IPS-11a (cell line): ENCODE measurements around the gene KRTAP5-6.
A peak's percentile ranks its signal among the peaks of the same experiment; 100 is the strongest.
"Not testable (repeated sequence)": the region's sequence is repeated elsewhere in the genome, so short reads cannot be mapped to it uniquely, and the experiment has no call there.

Experiments used
- H3K4me3 ChIP-seq: one replicate; pipeline ENCODE4 v1.5.1; 2013; ENCODE audit warnings: low read depth, low read length, control low read depth

KRTAP5-6 gene

DNA sequence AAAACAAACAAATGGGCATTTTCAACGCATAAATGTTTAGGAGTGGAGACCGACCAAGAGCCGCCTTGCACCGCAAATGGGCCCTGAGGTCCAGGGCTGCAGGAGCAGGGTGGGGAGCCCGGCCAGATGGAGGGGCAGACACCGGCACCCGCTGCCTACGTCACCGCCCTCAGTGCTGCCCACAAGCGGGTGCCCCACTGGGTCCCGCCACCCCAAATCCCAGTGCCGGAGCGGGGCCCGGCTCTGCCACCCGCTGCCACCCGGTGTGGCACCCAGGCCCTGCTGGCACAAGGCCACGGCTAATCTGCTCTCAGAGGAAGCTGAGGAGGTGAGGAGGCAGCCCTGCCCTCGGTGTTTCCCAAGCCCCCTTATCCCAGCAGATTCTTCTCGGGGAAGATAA, 13.8 kb upstream of the KRTAP5-6 start:
- not testable (repeated sequence) for H3K4me3 ChIP-seq

DNA sequence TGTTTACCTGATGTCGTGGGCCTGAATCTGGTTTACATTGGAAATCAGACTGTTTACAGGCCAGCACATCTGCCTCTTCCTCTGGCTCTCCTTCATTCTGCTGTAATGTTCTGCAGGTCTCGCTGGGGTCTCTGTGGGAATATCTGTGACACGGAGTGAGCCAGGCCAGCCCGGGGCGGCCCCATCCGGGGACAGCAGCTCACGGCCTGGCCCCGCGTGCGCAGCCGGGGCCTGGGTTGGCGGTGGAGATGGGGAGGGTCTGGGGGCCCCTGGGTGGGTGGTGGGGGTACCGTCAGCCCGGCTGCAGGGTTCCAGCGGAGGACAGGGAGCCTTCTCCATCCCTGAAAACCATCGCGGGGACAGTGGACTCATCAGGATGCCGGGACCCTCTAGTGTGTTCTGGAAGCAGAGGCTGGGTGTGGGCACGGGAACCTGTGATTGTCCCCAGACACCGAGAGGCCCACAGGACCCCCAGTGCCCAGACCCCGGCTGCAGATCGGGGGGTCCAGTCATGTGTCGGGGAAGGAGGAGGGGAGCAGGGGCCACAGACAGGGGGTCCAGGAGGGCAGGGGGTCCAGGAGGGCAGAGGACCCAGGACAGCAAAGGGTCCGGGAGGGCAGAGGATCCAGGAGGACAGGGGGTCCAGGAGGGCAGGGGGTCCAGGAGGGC, 13.0 kb upstream of the KRTAP5-6 start:
- not testable (repeated sequence) for H3K4me3 ChIP-seq

GRCh38 chr11:1684886-1685874, 11.8 kb upstream of the KRTAP5-6 start:
- H3K4me3 ChIP-seq = not testable (repeated sequence)

DNA sequence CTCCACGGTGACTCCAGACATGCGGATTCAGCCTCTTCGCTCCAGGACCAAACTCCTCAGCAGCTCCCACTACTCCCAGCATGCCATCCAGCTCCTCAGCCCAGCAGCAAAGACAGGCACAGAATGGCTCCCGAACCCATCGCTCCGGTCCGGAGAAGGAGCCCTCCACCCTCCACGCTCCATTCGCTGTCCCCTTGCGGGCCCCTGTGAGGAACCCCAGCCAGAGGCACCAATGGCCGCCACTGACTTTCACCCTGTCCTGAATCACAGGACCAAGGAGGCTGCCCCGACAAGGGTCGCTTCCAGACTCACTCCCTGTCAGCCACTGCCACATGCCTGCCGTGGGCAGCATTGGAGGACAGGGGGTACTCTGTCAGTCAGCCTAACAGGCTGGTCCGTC, 10.8 kb upstream of the KRTAP5-6 start:
- not testable (repeated sequence) for H3K4me3 ChIP-seq

GRCh38 chr11:1688336-1688947, 8.6 kb upstream of the KRTAP5-6 start:
- H3K4me3 ChIP-seq = not testable (repeated sequence)

DNA sequence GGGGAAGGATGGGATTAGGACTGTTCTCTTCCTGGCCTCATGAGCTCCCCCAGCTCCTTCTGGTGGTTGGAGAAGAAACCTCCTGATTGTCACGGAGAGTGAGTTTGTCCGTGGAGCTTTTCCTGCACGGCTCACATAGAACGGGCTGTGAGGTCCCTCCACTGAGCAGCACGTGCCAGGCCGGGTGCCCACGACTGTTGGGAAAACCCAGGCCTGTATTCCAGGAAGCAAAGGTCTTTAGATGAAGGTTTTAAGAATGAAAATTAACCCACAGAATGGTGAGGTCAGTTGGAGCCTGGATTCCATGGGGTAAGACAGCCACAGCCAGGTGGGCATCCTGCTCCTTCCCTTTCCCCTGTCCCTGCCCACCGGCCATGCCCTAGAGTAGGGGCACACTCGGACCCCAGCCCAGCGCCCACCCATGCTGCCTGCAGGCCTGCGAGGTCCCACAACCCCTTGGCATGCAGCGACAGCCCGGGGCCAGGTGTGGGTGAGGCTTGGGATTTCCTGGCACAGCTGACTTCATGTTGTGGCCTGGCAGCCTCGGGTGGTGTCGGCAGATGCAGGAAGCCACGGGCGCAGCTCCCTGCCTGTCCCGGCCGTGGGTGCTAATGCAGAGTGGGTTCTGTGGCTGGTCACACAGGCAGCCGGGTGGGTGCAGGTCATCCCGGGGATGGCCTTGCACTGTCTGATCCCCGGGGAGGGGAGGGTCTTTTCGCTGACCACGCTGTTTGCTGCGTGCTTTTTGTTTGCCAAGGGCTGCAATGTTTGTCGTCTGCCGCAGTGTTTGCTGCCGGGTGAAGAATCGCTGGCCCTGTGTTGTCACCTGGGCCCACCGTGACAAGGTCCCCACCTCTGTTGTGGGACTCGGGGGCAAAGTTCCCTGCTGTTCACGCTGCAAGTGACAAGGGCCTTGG, 7.5 kb upstream of the KRTAP5-6 start:
- not testable (repeated sequence) for H3K4me3 ChIP-seq

GRCh38 chr11:1690167-1691025, 6.6 kb upstream of the KRTAP5-6 start:
- H3K4me3 ChIP-seq = no peak overlapping the region

- no peak overlapping the region for H3K4me3 ChIP-seq
Observed at GRCh38 chr11:1691026-1691877, 5.7 kb upstream of the KRTAP5-6 start.

DNA sequence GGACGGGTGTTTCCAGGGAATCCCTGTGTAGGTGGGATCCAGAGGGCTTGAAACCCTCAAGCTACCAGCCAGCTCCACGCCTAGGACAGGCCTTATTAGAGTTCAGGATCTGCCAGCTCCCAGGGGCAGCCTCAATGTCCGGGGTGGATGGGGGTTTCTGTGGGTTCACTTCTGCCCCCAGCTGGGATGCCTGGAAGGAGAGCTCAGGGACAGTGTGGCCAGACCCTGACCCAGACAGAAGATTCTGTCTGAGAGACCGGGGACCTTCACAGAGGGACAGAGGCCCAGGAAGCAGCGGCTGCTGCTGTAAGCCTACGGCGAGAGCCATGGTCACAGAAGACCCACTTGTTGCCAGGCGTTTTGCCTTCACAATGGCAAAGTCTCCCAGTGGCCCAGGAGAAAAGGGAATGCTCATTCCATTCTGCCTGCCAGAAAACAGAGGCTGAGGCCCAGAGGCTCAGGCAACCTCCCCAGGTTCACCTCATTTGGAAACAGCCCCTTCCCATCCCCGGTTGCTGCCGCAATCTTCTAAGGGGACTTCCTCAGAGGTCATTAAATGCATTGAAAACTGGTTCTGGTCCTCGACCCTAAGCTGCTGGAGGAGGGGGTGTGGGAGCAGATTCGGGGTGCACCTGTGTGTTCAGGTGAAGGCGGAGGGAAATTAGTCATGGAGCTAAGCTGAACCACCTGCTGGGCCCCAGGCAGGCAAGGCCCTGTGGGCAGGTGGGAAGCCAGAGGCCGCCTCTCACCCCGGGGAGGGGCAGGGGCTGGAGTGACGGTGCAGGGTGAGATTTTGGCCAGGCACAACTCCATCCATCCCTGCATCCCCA, 4.9 kb upstream of the KRTAP5-6 start:
- H3K4me3 ChIP-seq = no peak overlapping the region

GRCh38 chr11:1692708-1693326, 4.2 kb upstream of the KRTAP5-6 start:
- H3K4me3 ChIP-seq = no peak overlapping the region

DNA sequence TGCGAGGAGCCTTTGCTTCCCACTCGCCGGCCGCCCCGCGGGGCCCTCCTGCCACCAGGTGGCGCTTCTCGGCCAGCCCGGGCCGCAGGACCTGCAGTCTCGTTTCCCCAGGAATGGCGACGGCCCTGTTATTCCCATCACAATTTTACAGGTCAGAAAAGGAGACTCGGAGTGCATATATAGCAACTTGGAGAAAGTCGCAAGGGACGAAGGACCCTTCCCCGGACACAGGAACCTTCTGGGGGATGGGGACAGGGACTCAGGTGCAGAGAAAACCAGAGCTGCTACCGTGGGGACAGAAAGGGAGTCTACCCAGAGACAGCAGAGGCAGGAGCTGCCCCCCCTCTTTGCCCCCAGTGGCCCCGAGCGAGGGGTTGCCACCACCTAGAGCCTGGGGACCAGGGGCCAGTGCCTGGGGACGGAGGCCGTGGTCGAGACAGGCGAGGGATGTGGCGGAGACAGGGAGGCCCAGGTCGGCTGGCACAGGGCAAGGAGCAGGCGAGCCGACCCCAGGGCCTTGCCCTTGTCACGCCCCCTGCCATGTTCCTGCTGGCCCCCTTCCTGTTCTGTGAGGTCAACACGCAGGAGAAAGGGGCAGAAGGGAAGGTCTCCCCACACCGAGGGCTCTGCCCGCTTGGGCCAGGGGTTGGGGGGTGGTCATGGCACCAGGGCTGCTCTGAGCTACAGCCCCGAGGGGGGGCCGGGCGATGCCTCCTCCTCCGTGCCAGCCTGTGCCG, 3.5 kb upstream of the KRTAP5-6 start:
- peak overlapping the region; percentile 35 for H3K4me3 ChIP-seq

- no peak overlapping the region for H3K4me3 ChIP-seq
Observed at GRCh38 chr11:1694064-1694845, 2.7 kb upstream of the KRTAP5-6 start.

- H3K4me3 ChIP-seq = no peak overlapping the region
Observed at GRCh38 chr11:1694846-1695547, 2.0 kb upstream of the KRTAP5-6 start.

DNA sequence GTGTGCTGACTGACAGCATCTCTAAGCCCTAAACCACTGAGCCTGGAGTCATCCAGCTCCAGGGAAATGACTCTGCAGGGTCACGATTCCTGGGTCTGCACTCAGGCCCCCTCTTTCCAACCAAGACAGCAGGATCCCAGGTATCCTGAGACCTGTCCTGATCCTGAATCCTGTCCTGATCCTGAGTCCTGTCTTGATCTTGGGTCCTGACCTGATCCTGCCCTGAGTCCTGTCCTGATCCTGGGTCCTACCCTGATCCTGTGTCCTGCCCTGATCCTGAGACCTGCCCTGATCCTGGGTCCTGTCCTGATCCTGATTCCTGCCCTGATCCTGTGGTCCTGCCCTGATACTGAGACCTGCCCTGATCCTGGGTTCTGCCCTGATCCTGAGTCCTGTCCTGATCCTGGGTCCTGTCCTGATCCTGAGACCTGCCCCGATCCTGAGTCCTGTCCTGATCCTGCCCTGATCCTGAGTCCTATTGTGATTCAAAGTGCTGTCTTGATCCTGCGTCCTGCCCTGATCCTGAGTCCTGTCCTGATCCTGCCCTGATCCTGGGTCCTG, 1.4 kb upstream of the KRTAP5-6 start:
- no peak overlapping the region for H3K4me3 ChIP-seq

- H3K4me3 ChIP-seq = no peak overlapping the region
Observed at GRCh38 chr11:1699771-1700170, 2.8 kb downstream of the KRTAP5-6 start.
